HG03095 (cell line): ENCODE measurements around the gene SPAG6.

Experiments used
- ATAC-seq: cut with Tn5 transposase; IDR thresholded peaks from one replicate; pipeline ENCODE4 v1.9.1; 2021; ENCODE audit warnings: moderate library complexity; ENCODE audit not compliant: unreplicated experiment

Gene SPAG6

DNA sequence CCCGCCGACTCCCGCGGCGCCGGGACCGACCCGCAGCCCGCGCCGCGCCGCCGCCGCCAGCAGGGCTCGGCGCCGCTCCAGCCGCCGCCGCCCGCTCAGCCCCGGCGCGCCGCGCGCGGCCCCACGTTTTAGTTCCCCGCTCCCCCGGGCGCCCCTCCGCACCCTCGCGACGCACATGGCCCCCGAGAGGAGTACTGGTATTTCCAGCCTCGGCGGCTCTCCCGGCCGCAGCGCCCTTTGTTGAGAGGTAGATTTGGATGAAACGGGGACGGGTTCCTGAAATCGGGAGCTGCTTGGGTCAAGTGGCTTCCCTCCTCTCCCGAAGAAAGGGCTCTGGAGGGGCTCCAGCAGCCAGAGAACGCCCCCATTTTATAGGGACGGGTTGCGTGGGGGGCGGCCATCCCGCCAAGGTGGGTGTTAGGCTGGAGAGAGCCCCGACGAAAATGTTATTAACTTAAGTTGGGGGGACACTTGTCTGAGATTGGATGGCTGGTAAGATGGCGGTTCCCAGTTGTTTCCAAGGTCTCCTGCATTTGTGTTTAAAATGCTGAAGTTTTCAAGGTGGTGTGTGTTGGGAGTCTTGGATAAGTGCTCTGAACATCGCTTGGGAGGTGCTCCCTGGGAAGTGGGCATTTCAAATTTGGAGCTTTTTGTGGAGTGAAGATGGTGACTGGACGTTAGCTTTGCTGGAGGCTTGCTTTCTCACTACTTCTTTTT lies 23.2 kb upstream of the SPAG6 start:
- ATAC-seq = no peak

DNA sequence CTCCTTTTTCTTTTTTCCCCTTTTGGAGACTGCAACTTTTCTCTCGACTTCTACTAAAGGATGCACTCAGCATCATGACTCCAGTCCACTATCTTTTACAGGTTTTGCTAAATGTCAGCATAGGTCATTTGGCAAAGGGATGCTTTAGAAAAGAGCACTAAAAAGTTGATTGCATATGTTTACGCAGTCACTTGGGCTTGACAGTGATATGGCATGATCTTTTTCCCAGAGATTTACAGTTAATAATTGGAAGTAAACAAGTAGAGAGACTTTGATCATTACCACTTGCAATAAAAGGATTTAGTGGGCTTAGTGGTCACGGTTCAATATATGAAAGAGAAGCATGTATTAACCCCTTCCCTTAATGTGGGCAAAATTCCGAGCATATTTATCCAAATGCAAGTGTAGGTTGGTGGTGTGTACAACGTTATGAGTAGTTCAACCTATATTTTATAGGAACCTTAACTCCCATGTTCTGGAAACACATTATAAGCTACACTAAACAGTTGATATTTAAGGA lies 22.6 kb upstream of the SPAG6 start:
- no peak for ATAC-seq

GRCh38 chr10:22323538-22324305 lies 21.6 kb upstream of the SPAG6 start:
- no peak for ATAC-seq

DNA sequence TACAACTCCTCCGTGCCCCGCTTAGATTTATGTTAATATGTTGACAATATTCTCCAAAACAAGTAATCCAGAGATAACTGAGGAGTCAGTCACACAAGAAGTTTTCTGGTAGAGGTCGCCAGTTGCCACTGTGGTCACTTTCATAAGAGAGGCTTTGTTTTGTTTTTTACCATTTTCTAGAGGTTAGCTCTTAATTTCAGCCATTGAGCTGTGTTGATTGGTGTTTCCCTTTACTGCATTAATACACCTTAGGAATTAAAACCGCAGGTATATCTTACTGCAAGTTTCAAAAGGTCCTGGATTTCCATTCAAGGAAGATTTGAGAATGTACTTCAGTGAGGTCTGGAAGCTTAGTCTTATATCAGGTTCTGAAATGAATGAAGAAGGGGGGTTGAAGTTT lies 20.9 kb upstream of the SPAG6 start:
- ATAC-seq = no peak

DNA sequence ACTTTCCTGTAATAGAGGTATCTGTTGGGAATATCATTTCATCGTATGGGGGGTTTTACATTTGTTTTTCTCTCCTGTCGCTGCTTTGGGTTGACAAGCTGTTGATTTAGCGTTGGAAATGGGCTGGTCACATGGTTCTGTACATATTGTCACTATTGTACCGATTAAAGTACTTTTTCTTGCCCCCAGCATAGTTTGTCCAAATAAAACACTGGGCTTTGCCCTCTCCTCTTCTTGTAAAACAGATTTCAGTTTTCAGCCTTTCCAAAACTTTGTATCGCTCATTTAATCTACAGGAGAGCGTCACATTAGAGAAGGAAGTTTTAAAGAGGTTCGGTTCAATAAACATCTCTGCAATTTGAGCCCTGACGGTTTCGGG lies 20.4 kb upstream of the SPAG6 start:
- ATAC-seq = no peak

GRCh38 chr10:22325272-22326144 lies 19.8 kb upstream of the SPAG6 start:
- ATAC-seq = peak; percentile 39

DNA sequence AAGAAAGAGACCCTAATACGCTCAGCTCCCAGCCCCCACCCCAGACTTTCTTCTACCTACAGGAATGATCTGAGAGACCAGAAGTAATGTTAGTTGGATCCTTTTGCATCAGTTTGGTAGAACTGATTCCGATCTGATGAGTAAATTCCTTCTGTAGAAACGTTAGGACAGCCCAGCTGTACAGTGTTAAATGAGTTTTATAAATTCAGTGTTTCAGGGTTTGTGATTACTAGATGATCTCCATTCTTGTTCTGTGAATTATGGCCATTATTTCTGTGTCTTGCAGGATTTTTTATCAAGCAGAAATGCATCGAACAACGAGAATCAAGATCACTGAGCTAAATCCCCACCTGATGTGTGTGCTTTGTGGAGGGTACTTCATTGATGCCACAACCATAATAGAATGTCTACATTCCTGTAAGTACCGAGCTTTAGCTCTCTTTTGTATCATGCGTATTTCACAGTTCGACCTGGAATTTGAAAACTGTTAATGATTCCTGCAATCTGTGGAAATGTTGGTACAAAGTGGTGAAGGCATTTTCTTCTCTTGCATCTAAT lies 19.1 kb upstream of the SPAG6 start:
- no peak for ATAC-seq

GRCh38 chr10:22329150-22329549 lies 16.1 kb upstream of the SPAG6 start:
- no peak for ATAC-seq

DNA sequence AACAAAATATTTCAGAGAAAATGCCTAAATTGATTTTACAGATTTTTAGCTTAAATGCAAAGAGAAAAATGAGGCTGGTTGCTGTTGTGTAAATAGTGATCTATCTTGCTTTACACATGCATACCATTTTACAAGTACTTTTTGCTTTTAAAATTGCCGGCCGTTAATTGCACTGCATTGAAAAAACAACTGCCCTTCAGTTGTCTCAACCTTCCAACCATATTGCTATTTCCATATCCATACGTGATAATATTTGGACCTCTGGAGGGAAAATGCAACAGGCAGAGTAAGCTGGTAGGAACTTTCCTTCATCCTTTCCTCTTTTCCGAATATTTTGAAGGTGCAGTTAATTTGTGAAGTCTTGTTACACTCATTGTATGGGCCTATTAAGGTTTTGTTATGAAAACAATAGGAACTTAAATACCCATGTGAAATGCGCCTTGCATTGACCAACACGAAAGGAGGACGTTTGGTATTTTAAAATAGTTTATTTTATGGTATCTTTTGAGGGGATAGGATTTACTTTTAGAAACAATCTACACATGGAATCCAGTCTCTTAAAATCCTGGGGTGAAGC lies 13.1 kb upstream of the SPAG6 start:
- no peak for ATAC-seq

DNA sequence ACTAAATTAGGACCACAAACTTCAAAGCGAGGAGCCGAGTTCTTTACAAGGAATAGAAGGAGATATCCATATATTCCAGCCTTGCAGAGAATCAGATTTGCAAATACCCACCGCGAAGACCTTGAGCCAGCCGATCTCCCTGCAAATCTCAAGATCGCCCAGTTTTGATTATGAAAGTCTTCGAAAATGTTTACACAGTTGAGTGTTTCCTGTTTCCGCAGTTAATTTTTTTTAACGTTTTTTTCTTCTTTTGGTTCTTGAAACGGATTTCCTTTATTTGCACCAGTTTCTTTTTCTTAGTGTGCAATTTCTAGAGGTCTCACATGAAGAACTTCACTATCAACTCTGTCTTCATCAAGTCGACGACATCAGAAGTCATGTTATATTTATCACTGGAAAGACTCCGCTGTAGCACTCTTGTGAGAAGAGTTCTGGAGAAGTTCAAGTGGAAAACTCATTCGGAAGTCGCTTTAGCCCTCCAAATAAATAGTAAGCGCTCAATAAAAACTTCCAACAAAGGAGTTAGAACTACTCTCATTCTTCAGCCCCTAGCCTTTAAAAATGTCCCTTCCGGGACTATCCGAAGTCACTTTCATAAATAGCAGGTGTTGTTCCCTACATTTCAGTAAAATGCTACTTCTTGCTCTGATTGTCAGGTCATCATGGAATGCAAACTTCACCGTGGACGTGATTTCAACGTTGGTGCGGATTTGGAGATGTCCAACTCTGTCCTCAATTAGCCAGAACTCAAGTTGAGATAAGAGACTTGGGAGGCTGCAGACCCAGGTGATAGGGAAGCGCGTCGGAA lies 11.9 kb upstream of the SPAG6 start:
- no peak for ATAC-seq

- ATAC-seq = no peak
Observed at GRCh38 chr10:22333975-22334282, 11.4 kb upstream of the SPAG6 start.

GRCh38 chr10:22334414-22335172 lies 10.7 kb upstream of the SPAG6 start:
- ATAC-seq = no peak

GRCh38 chr10:22335173-22335933 lies 9.9 kb upstream of the SPAG6 start:
- peak; percentile 33 for ATAC-seq

DNA sequence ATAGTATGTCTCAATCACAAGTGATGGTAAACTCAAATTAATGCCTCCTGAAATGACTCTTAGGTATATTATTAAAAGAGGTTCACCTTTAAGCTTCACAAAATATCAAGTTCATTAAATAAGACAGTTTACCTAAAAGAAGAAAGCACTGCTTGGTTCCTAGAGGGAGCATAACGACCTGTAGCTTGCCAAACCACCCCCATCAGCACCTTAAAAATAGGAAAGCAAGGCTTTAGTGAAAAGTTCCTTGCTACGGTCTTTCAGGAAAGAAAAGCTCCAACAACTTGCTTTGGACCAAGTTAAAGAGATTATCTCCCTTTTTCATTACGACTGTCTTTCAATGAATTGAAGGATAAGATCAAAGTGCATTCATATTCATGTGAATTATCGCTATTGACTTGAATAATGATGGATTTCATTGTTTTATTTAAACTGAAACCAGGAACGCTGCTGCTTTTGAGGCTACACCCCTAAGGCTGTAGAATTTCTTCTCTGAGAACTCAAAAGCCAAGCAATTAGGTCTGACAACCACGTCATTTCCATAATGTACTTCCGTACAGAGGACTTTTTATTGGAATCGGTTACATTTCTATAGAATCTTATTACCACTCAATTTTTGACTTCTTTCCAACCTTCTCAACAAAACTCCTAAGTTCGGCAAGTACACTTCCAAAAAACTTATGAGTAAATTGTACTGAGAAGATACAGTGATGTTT lies 7.0 kb upstream of the SPAG6 start:
- ATAC-seq = no peak

GRCh38 chr10:22338931-22339330 lies 6.4 kb upstream of the SPAG6 start:
- no peak for ATAC-seq

- no peak for ATAC-seq
Observed at GRCh38 chr10:22339761-22340328, 5.5 kb upstream of the SPAG6 start.

DNA sequence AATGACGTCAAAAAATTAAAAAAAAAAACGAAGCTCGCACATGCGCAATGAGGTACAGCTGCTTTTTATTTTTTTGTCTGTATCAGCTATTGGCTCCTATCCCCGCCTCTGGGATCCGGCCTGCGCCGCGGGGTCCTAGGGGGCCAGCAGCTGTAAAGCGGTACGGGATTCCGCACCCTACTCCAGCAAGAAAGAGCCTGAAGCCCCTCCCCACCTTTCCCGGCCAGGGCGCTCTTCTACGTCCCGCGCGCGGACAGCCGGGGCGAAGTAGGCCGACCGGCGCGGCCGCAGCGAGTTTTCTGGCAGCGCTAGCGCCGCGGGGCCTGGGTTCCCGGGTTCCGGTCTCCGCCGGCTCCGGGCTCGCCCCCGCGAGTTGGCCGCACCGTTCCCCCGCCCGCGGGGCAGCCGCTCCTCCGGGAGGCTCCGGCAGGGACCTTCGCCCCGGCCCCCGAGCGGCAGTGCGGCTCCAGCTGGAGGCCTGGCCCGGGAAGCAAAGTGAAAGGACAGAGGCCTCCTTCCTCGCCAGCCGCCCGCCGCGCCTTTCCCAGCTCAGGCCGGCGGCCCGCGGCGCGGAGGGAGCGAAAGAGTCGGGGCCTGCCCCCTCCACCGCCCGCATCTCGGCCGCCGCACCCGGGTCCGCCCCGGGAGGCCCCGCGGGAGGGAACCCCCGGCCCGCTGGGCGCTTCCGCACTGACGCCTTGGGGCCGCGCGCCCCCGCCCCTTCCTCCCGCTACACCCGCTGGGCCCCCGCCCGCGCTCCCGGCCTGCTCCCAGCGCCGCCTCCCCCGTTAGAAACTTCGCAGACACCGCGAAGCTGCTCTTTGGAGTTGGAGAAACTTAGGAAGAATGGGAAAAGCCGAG lies 4.7 kb upstream of the SPAG6 start:
- ATAC-seq = peak; percentile 48
